HG03571 (cell line): ENCODE results near the gene RAB41.
"Not testable (repeated sequence)": the region's sequence is repeated elsewhere in the genome, so short reads cannot be mapped to it uniquely, and the experiment has no call there.

Experiments
- ATAC-seq: cut with Tn5 transposase; IDR thresholded peaks from one replicate; pipeline ENCODE4 v1.9.1; 2021; ENCODE audit not compliant: unreplicated experiment

Gene RAB41

DNA sequence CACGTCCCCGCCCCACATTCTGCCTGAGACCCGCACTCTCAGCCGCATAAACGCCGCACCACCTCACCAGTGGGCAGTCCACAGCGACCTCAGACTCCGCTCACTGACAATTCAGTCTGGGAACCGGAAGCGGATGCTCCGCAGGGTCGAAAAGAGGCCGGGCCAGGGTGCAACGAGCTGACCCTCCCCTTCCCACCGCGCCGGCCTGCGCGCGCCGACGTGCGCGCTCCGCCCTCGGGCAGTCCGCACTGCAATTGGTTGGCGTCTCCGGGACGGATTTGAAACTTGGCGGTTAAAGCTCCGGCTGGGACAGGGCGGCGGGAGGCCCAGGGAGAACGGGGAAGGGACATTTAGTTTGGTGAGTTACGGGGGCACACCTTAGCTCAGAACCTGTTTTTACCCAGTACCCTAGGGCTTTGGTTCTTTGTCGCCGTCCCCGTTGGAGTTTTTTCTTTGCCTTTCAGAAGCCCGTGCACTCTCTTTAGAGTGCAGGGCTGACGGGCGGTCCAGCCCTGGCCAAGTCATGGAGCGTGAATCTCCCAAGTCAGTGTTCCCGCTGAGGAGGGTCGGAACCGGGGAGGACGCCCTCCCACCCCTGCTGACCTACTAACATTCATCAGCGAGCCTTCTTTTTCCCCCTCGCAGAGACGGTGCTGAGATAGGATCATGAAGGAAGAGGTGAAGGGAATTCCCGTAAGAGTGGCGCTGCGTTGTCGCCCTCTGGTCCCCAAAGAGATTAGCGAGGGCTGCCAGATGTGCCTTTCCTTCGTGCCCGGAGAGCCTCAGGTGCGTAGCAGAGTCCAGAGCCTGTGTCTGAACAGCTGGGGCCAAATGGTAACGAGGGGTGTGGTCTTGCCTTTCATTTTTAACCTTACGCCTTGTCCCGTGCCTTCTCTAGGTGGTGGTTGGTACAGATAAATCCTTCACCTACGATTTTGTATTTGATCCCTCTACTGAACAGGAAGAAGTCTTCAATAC, 8.1 kb downstream of the RAB41 start, which contains the start of the genes KIF4A and PDZD11:
Gene KIF4A (plus strand): TSS at position 312 of the 978 bp plus-strand sequence. CDS start 355 bp downstream, at position 667.
Gene PDZD11 (minus strand): TSS at position 135 of the 978 bp plus-strand sequence. CDS start 586 bp downstream, outside the sequence.
- peak; percentile 92 for ATAC-seq

DNA sequence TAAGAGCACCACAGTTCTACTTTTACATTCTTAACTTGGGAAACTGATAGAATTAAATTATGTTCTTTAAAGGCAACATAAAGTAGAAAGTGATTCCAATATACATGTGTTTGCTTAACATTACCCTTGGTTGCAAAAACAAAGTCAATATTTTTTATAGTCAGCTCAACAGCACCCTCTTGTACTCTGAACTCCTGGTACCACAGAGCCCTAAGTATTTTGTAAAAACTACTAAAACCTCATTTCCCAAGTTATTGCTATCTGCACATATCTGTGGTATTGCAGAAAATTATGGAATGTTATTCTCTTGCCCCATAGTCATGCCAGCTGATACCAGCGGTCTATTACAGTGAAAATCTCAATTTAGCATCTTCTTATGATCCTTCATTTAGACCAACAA, 10.8 kb downstream of the RAB41 start:
- no peak for ATAC-seq

DNA sequence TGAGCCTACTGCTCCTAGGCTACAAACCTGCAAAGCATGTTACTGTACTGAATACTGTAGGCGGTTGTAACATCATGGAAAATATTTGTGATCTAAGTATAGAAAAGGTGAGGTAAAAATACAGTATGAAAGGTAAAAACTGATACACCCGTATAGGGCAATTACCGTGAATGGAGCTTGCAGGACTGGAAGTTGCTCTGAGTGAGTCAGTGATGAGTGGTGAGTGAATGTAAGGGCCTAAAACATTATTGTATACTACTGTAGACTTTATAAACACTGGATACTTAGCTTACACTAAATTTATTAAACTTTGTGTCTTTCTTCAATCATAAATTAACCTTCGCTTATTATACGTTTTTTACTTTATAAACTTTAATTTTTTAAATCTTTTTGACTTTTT, 11.6 kb downstream of the RAB41 start:
- no peak for ATAC-seq

DNA sequence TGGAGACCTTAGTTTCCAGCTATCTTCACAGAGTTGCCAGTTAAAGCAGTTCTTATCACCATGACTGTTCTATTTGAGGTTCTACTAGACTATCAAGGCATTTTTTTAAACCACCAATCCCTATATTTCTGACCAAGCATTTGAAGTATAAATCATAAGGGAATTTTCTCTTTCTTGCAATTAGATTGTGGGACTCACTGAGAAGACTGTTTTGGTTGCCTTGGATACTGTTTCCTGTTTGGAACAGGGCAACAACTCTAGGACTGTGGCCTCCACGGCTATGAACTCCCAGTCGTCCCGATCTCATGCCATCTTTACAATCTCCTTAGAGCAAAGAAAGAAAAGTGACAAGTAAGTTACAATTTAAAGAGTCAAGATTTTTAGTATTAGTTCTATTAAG, 19.7 kb downstream of the RAB41 start:
- no peak for ATAC-seq

DNA sequence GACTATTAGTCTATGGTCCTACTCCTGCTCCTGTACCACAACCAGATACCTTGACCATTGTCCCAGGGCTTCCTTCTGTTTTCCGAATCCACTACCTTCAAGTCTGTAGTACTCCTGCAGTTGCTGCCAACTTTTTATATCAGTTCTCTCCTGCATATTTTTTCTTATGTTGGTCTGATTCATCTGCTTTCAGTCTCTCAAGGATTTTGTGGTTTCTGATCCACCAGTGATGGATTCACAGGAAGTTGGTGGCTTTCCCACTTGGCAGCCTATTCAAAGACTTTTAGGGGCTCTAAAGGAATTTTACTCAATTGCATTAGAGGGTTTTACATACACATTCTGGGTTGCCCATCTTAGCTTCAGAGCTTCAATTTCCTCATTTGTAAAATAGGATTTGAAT, 31.5 kb downstream of the RAB41 start:
- ATAC-seq: no peak

DNA sequence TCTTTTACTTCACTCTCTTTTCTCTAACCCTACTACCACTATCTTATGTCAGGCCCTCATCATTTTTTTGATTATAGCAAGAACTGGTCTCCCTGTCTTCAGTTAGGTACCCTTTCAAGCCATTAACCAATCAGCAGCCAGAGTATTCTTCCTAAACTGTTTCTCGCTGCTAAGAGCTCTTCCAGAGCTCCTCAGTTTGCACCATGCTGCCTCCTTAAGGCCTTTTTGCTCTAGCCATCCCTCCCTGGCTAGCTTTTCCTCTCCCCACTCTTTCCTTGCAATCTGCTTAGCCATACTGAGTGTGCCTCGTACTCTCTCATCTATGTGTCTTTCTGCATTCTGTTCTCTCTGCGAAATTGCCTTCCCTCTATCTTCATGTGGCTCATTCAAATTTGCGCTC, 40.8 kb downstream of the RAB41 start:
- no peak for ATAC-seq

DNA sequence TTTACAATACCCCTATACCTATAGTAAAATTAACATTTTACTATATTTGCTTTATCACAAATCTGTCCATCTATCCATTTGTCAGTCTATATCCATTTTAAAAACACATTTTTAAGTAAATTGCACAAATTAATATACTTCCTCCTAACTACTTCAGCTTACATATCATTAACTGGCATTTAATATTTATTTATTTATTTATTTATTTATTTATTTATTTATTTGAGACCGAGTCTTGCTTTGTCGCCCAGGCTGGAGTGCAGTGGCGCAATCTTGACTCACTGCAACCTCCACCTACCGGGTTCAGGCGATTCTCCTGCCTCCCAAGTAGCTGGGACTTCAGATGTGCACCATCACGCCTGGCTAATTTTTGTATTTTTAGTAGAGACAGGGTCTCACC, 41.7 kb downstream of the RAB41 start:
- not testable (repeated sequence) for ATAC-seq

DNA sequence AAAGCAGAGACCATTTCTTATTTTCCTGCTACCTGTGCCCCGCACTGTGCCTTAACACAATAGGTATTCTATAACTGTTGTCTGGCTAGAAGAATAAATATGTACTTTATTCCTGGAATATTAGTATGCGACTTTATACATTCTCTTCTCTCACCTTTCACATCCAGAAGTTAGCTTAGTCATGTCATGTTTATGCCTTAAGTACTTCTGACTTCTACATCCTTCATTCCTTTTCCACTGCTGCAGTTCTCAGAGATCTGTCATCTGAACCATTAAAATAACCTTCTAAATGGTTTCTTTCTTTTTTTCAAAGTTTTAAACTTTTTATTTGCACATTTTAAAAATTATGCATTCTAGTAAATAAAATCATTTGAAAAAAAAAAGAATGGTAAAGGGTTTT, 42.4 kb downstream of the RAB41 start:
- no peak for ATAC-seq

DNA sequence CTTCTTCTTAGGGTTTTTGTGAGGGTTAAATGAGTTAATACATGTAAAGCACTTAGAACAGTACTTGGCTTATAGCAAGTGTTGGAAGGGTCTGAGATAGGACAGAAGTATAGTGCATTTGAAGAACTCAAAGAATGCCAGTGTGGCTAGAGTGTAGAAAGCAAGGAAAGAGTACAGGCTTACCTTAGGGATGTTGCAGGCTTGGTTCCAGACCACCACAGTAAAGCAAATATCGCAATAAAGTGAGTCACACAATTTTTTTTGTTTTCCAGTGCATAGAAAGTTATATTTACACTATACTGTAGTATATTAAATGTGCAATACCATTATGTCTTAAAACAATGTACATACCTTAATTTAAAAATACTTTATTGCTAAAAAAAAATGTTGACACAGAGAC, 49.2 kb downstream of the RAB41 start:
- ATAC-seq: no peak

DNA sequence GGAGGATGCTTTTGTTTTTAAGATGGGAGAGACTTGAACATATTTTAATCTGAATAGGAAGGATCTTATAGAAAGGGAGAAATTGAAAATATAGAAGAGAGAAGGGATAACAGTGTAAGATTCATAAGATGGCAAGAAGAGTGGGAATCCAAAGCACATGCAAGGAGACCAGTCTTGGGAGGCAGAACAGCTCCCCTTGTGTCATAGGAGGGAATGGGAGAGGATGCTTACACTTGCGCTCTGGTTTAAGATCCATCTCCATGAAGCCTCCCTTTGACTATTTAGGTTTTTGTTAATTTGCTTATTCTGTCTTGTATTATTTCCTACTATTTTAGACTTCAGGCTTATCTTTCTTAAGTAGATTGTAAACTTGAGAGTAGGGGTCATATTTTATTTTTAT, 50.6 kb downstream of the RAB41 start:
- no peak for ATAC-seq
